Measurements from ENCODE around the gene IL17B. TPM values are rescaled to one million over a fixed set of nuclear protein-coding genes. Genes with fewer than 3 reads are reported as not detected.

IL17B gene
- total and polyA plus RNA-seq, 2 of the 13 experiments (the other 11 are each of a cell fraction or from before 2014, with no cell fraction given) = 0.29 to 2.6 TPM

DNA sequence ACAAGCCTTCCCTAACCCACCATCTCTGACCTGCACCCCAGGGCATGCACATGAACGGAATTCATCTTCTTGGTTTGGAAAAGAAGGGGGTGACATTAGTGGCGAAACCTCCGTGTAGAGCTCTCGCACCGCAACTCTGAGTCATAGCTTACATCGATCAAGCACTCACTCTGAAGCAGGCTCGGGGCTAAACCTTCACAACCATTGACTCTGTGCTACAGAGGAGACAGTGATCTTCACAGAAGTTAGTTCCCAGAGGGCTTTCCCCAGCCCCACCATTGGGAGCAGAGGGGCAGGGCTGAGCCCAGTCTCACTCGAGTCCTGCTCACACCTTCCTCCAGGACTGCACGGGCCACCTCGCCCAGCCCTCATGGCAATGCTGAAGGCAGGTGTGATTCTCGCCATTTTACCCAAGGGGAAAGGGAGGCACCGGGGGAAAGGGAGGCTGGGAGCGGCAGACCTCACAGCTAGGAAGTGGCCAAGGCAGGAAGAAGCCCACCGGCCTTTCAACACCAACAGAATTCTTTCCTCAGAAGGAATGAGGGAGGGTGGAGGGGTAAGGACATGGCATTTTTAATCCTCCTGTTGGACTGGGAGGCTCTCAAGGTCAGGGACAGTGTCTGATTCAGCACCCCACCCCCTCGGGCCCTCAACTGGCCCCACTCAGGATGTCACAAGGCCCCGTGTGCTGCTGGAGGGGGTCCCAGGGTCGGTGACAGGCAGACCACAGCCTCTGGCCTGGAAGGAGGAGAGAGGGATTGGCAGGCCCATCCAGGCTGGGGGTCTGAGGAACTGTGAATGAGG lies 25.9 kb upstream of the IL17B start (continued):
- TF ChIP-seq, protein P1, sequence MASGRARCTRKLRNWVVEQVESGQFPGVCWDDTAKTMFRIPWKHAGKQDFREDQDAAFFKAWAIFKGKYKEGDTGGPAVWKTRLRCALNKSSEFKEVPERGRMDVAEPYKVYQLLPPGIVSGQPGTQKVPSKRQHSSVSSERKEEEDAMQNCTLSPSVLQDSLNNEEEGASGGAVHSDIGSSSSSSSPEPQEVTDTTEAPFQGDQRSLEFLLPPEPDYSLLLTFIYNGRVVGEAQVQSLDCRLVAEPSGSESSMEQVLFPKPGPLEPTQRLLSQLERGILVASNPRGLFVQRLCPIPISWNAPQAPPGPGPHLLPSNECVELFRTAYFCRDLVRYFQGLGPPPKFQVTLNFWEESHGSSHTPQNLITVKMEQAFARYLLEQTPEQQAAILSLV (CRISPR knock-in tag; IDR thresholded peaks at IDR 0.05; ENCODE audit: borderline replicate concordance) = 0 out of 2 replicates have a peak, but pooled peaks have one; percentile 26
- TF ChIP-seq, protein P2, sequence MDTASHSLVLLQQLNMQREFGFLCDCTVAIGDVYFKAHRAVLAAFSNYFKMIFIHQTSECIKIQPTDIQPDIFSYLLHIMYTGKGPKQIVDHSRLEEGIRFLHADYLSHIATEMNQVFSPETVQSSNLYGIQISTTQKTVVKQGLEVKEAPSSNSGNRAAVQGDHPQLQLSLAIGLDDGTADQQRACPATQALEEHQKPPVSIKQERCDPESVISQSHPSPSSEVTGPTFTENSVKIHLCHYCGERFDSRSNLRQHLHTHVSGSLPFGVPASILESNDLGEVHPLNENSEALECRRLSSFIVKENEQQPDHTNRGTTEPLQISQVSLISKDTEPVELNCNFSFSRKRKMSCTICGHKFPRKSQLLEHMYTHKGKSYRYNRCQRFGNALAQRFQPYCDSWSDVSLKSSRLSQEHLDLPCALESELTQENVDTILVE (CRISPR knock-in tag; IDR thresholded peaks at IDR 0.05) = no peak
- TF ChIP-seq, protein P3, sequence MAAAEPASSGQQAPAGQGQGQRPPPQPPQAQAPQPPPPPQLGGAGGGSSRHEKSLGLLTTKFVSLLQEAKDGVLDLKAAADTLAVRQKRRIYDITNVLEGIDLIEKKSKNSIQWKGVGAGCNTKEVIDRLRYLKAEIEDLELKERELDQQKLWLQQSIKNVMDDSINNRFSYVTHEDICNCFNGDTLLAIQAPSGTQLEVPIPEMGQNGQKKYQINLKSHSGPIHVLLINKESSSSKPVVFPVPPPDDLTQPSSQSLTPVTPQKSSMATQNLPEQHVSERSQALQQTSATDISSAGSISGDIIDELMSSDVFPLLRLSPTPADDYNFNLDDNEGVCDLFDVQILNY (CRISPR knock-in tag; conservative IDR thresholded peaks at IDR 0.05) = no peak
- TF ChIP-seq SIN3A (IDR thresholded peaks at IDR 0.05; ENCODE audit: borderline replicate concordance, low read depth, low read length) (no peak), TEAD2 (CRISPR knock-in tag; IDR thresholded peaks at IDR 0.05) (no peak), KAT2B (IDR thresholded peaks at IDR 0.05; ENCODE audit: borderline replicate concordance, low read depth, low read length) (no peak), ZNF781 (CRISPR knock-in tag; IDR thresholded peaks at IDR 0.05; ENCODE audit: borderline replicate concordance, not compliant biosample characterization) (no peak), ZNF614 (CRISPR knock-in tag; IDR thresholded peaks at IDR 0.05; ENCODE audit: borderline replicate concordance) (peak; percentile 93; the same call in 1 of the 2 replicates), ZNF430 (CRISPR knock-in tag; IDR thresholded peaks at IDR 0.05) (no peak), KDM5B (CRISPR knock-in tag; IDR thresholded peaks at IDR 0.05; ENCODE audit: borderline replicate concordance) (no peak; the same call in 1 of the 2 replicates), MAFG (CRISPR knock-in tag; IDR thresholded peaks at IDR 0.05) (no peak), POLR2G (IDR thresholded peaks at IDR 0.05; ENCODE audit: low read depth, low read length) (no peak), ZNF670 (CRISPR knock-in tag; IDR thresholded peaks at IDR 0.05; ENCODE audit: borderline replicate concordance) (no peak), SNAPC2 (CRISPR knock-in tag; IDR thresholded peaks at IDR 0.05) (no peak), ZKSCAN5 (CRISPR knock-in tag; IDR thresholded peaks at IDR 0.05) (no peak), ZNF329 (CRISPR knock-in tag; IDR thresholded peaks at IDR 0.05; ENCODE audit: low read depth) (no peak), MBNL3 (CRISPR knock-in tag; conservative IDR thresholded peaks at IDR 0.05) (no peak), SMYD3 (CRISPR knock-in tag; IDR thresholded peaks at IDR 0.05) (no peak), ZNF75D (CRISPR knock-in tag; IDR thresholded peaks at IDR 0.05; ENCODE audit: borderline replicate concordance) (no peak)
- TF ChIP-seq, protein P4, sequence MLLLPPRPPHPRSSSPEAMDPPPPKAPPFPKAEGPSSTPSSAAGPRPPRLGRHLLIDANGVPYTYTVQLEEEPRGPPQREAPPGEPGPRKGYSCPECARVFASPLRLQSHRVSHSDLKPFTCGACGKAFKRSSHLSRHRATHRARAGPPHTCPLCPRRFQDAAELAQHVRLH (CRISPR knock-in tag; IDR thresholded peaks at IDR 0.05; ENCODE audit: borderline replicate concordance, low read depth) = no peak
- TF ChIP-seq, protein P5, sequence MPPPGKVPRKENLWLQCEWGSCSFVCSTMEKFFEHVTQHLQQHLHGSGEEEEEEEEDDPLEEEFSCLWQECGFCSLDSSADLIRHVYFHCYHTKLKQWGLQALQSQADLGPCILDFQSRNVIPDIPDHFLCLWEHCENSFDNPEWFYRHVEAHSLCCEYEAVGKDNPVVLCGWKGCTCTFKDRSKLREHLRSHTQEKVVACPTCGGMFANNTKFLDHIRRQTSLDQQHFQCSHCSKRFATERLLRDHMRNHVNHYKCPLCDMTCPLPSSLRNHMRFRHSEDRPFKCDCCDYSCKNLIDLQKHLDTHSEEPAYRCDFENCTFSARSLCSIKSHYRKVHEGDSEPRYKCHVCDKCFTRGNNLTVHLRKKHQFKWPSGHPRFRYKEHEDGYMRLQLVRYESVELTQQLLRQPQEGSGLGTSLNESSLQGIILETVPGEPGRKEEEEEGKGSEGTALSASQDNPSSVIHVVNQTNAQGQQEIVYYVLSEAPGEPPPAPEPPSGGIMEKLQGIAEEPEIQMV (CRISPR knock-in tag; IDR thresholded peaks at IDR 0.05; ENCODE audit: low read depth) = no peak
- TF ChIP-seq, protein P6, sequence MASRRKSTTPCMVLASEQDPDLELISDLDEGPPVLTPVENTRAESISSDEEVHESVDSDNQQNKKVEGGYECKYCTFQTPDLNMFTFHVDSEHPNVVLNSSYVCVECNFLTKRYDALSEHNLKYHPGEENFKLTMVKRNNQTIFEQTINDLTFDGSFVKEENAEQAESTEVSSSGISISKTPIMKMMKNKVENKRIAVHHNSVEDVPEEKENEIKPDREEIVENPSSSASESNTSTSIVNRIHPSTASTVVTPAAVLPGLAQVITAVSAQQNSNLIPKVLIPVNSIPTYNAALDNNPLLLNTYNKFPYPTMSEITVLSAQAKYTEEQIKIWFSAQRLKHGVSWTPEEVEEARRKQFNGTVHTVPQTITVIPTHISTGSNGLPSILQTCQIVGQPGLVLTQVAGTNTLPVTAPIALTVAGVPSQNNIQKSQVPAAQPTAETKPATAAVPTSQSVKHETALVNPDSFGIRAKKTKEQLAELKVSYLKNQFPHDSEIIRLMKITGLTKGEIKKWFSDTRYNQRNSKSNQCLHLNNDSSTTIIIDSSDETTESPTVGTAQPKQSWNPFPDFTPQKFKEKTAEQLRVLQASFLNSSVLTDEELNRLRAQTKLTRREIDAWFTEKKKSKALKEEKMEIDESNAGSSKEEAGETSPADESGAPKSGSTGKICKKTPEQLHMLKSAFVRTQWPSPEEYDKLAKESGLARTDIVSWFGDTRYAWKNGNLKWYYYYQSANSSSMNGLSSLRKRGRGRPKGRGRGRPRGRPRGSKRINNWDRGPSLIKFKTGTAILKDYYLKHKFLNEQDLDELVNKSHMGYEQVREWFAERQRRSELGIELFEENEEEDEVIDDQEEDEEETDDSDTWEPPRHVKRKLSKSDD (CRISPR knock-in tag; IDR thresholded peaks at IDR 0.05; ENCODE audit: low read depth) = no peak
